PC-3 (cell line): Measurements from ENCODE around the gene ADAM19.

Experiments
- EZH2 ChIP-seq: fragments of 300-600 bp; sonication (generic); IDR thresholded peaks from one replicate; pipeline ENCODE4 v1.6.1; 2017; ENCODE audit warnings: antibody characterized with exemption, mild to moderate bottlenecking, low read length; ENCODE audit not compliant: unreplicated experiment
- TF ChIP-seq, protein P1 (sequence below): fragments of 300-600 bp; sonication (generic); conservative IDR thresholded peaks from 2 replicates; pipeline ENCODE4 v1.5.1; 2017; ENCODE audit warnings: antibody characterized with exemption, low read depth, mild to moderate bottlenecking, low read length

DNA sequence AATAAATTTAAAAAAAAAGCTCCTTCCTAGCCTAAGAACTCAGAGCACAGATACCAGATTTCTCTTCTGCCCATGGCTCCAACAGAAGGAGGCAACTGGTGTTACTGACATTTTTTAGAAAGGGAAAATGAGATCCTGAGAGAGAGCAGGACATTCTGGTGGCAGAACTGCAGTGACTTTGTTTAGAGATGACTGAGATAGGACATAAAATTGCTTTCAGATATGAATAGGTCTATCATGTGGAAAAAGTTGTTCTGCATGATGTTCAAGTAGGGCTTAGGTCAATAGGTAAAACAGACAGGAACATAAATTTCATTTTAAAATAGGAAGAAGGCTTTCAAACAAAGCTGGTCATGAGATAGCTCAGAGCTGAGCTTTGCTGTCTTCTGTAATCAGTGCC, 66.0 kb downstream of the ADAM19 start:
- TF ChIP-seq EZH2: no peak
- TF ChIP-seq, protein P1, sequence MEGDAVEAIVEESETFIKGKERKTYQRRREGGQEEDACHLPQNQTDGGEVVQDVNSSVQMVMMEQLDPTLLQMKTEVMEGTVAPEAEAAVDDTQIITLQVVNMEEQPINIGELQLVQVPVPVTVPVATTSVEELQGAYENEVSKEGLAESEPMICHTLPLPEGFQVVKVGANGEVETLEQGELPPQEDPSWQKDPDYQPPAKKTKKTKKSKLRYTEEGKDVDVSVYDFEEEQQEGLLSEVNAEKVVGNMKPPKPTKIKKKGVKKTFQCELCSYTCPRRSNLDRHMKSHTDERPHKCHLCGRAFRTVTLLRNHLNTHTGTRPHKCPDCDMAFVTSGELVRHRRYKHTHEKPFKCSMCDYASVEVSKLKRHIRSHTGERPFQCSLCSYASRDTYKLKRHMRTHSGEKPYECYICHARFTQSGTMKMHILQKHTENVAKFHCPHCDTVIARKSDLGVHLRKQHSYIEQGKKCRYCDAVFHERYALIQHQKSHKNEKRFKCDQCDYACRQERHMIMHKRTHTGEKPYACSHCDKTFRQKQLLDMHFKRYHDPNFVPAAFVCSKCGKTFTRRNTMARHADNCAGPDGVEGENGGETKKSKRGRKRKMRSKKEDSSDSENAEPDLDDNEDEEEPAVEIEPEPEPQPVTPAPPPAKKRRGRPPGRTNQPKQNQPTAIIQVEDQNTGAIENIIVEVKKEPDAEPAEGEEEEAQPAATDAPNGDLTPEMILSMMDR: no peak
